ENCODE measurements around the gene NDRG4. TPM values are rescaled to one million over a fixed set of nuclear protein-coding genes. Genes with fewer than 3 reads are reported as not detected.
A peak's percentile ranks its signal among the peaks of the same experiment; 100 is the strongest.

NDRG4 gene
- 17.4 TPM for polyA plus RNA-seq
- long read RNA-seq, donor 1, partial matches to known transcripts = 0 of 3 reads
- long read RNA-seq, donor 1, other reads (novel, unspliced or antisense) = 0 of 3 reads
- long read RNA-seq, donor 2, partial matches to known transcripts = 0 of 2 reads
- long read RNA-seq, donor 2, other reads (novel, unspliced or antisense) = 0 of 2 reads
- long read RNA-seq, donor 3 = 0 reads
- long read RNA-seq, donor 4 = 0 reads
- long read RNA-seq, donor 5, transcript NDRG4-219 (1 exons, 2,700 nt) = major isoform, 5 of 5 reads
- long read RNA-seq, donor 5, partial matches to known transcripts = 0 of 5 reads
- long read RNA-seq, donor 5, other reads (novel, unspliced or antisense) = 0 of 5 reads
- long read RNA-seq, donor 6, transcript NDRG4-219 (1 exons, 2,700 nt) = major isoform, 9 of 9 reads
- long read RNA-seq, donor 6, partial matches to known transcripts = 0 of 9 reads
- long read RNA-seq, donor 6, other reads (novel, unspliced or antisense) = 0 of 9 reads
- long read RNA-seq, donor 7, transcript NDRG4-219 (1 exons, 2,700 nt) = major isoform, 8 of 9 reads
- long read RNA-seq, donor 7, partial matches to known transcripts = 0 of 9 reads
- long read RNA-seq, donor 7, other reads (novel, unspliced or antisense) = 0 of 9 reads
- long read RNA-seq, donor 8, transcript NDRG4-219 (1 exons, 2,700 nt) = major isoform, 5 of 8 reads
- long read RNA-seq, donor 8, partial matches to known transcripts = 0 of 8 reads
- long read RNA-seq, donor 8, other reads (novel, unspliced or antisense) = 0 of 8 reads
- long read RNA-seq, donor 9, partial matches to known transcripts = 0 of 9 reads
- long read RNA-seq, donor 9, other reads (novel, unspliced or antisense) = 0 of 9 reads
- long read RNA-seq, donor 10, transcript NDRG4-219 (1 exons, 2,700 nt) = major isoform, 5 of 5 reads
- long read RNA-seq, donor 10, partial matches to known transcripts = 0 of 5 reads
- long read RNA-seq, donor 10, other reads (novel, unspliced or antisense) = 0 of 5 reads
- long read RNA-seq, donor 11, transcript NDRG4-219 (1 exons, 2,700 nt) = major isoform, 5 of 7 reads
- long read RNA-seq, donor 11, partial matches to known transcripts = 0 of 7 reads
- long read RNA-seq, donor 11, other reads (novel, unspliced or antisense) = 0 of 7 reads

- Histone ChIP-seq H3K27me3 (ENCODE audit: control insufficient read depth, insufficient read depth, low read length) (peaks cover 51% of the 10 kb centered on the region), H3K4me3 (ENCODE audit: low read length) (peak within 1 kb of the TSS; percentile 31), H3K27ac (ENCODE audit: low read length) (peak within 1 kb of the TSS; percentile 38), H3K36me3 (ENCODE audit: control insufficient read depth, insufficient read depth, low read length) (no peaks in the 10 kb centered on the region), H3K4me1 (ENCODE audit: control insufficient read depth, insufficient read depth, low read length) (peaks cover 25% of the 10 kb centered on the region), H3K9me3 (ENCODE audit: control insufficient read depth, low read depth, low read length) (no peaks in the 10 kb centered on the region)
- peak; percentile 51 to 57 for DNase-seq
- WGBS (ENCODE audit: insufficient coverage, low lambda C conversion rate) = no CpG with 5 or more reads among the region's 24 CpGs
These were observed at the start of gene NDRG4 for GRCh38 chr16:58499615-58500351. TSS of gene NDRG4 (plus strand) at chr16:58500143. CDS start at chr16:58500249, 106 bp downstream.

GRCh38 chr16:58450590-58450989 lies 49.4 kb upstream of the NDRG4 start:
- H3K27ac ChIP-seq (ENCODE audit: low read length) = no peak overlapping the region
- H3K9me3 ChIP-seq (ENCODE audit: control insufficient read depth, low read depth, low read length) = no peaks in the 10 kb centered on the region
- H3K4me3 ChIP-seq (ENCODE audit: low read length) = no peak overlapping the region
- no peaks in the 10 kb centered on the region for H3K4me1 ChIP-seq (ENCODE audit: control insufficient read depth, insufficient read depth, low read length)
- 95% methylated on average over 3 of the region's 7 CpGs for WGBS (ENCODE audit: insufficient coverage, low lambda C conversion rate)
- H3K36me3 ChIP-seq (ENCODE audit: control insufficient read depth, insufficient read depth, low read length) = no peaks in the 10 kb centered on the region
- DNase-seq = no peak
- peaks cover 5% of the 10 kb centered on the region for H3K27me3 ChIP-seq (ENCODE audit: control insufficient read depth, insufficient read depth, low read length)

GRCh38 chr16:58451265-58451689 lies 48.7 kb upstream of the NDRG4 start:
- H3K36me3 ChIP-seq (ENCODE audit: control insufficient read depth, insufficient read depth, low read length) = no peaks in the 10 kb centered on the region
- no peak overlapping the region for H3K27ac ChIP-seq (ENCODE audit: low read length)
- WGBS (ENCODE audit: insufficient coverage, low lambda C conversion rate) = no CpG with 5 or more reads among the region's 3 CpGs
- H3K27me3 ChIP-seq (ENCODE audit: control insufficient read depth, insufficient read depth, low read length) = peaks cover 8% of the 10 kb centered on the region
- no peaks in the 10 kb centered on the region for H3K9me3 ChIP-seq (ENCODE audit: control insufficient read depth, low read depth, low read length)
- no peaks in the 10 kb centered on the region for H3K4me1 ChIP-seq (ENCODE audit: control insufficient read depth, insufficient read depth, low read length)
- DNase-seq = no peak
- H3K4me3 ChIP-seq (ENCODE audit: low read length) = no peak overlapping the region

- Histone ChIP-seq H3K27me3 (ENCODE audit: control insufficient read depth, insufficient read depth, low read length) (peaks cover 10% of the 10 kb centered on the region), H3K27ac (ENCODE audit: low read length) (no peak overlapping the region), H3K36me3 (ENCODE audit: control insufficient read depth, insufficient read depth, low read length) (no peaks in the 10 kb centered on the region), H3K4me1 (ENCODE audit: control insufficient read depth, insufficient read depth, low read length) (no peaks in the 10 kb centered on the region), H3K9me3 (ENCODE audit: control insufficient read depth, low read depth, low read length) (no peaks in the 10 kb centered on the region), H3K4me3 (ENCODE audit: low read length) (no peak overlapping the region)
- DNase-seq = no peak
- WGBS (ENCODE audit: insufficient coverage, low lambda C conversion rate) = no CpG with 5 or more reads among the region's 1 CpG
These were observed 48.0 kb upstream of the NDRG4 start for GRCh38 chr16:58451945-58452401.

GRCh38 chr16:58452640-58453039 lies 47.3 kb upstream of the NDRG4 start:
- Histone ChIP-seq H3K27me3 (ENCODE audit: control insufficient read depth, insufficient read depth, low read length) (peaks cover 13% of the 10 kb centered on the region), H3K4me1 (ENCODE audit: control insufficient read depth, insufficient read depth, low read length) (no peaks in the 10 kb centered on the region), H3K27ac (ENCODE audit: low read length) (no peak overlapping the region), H3K4me3 (ENCODE audit: low read length) (no peak overlapping the region), H3K9me3 (ENCODE audit: control insufficient read depth, low read depth, low read length) (no peaks in the 10 kb centered on the region), H3K36me3 (ENCODE audit: control insufficient read depth, insufficient read depth, low read length) (no peaks in the 10 kb centered on the region)
- WGBS (ENCODE audit: insufficient coverage, low lambda C conversion rate) = no CpG with 5 or more reads among the region's 3 CpGs
- no peak for DNase-seq

GRCh38 chr16:58454178-58454577 lies 45.8 kb upstream of the NDRG4 start:
- Histone ChIP-seq H3K4me1 (ENCODE audit: control insufficient read depth, insufficient read depth, low read length) (no peaks in the 10 kb centered on the region), H3K4me3 (ENCODE audit: low read length) (no peak overlapping the region), H3K27me3 (ENCODE audit: control insufficient read depth, insufficient read depth, low read length) (peaks cover 18% of the 10 kb centered on the region), H3K36me3 (ENCODE audit: control insufficient read depth, insufficient read depth, low read length) (no peaks in the 10 kb centered on the region), H3K27ac (ENCODE audit: low read length) (no peak overlapping the region), H3K9me3 (ENCODE audit: control insufficient read depth, low read depth, low read length) (no peaks in the 10 kb centered on the region)
- WGBS (ENCODE audit: insufficient coverage, low lambda C conversion rate) = 50% methylated on average over 1 of the region's 2 CpGs
- no peak for DNase-seq

GRCh38 chr16:58454856-58455255 lies 45.1 kb upstream of the NDRG4 start:
- H3K36me3 ChIP-seq (ENCODE audit: control insufficient read depth, insufficient read depth, low read length) = no peaks in the 10 kb centered on the region
- DNase-seq = no peak
- H3K27me3 ChIP-seq (ENCODE audit: control insufficient read depth, insufficient read depth, low read length) = peaks cover 24% of the 10 kb centered on the region
- WGBS (ENCODE audit: insufficient coverage, low lambda C conversion rate) = no CpG with 5 or more reads among the region's 5 CpGs
- H3K4me3 ChIP-seq (ENCODE audit: low read length) = no peak overlapping the region
- no peaks in the 10 kb centered on the region for H3K4me1 ChIP-seq (ENCODE audit: control insufficient read depth, insufficient read depth, low read length)
- no peak overlapping the region for H3K27ac ChIP-seq (ENCODE audit: low read length)
- no peaks in the 10 kb centered on the region for H3K9me3 ChIP-seq (ENCODE audit: control insufficient read depth, low read depth, low read length)

- H3K36me3 ChIP-seq (ENCODE audit: control insufficient read depth, insufficient read depth, low read length) = no peaks in the 10 kb centered on the region
- WGBS (ENCODE audit: insufficient coverage, low lambda C conversion rate) = no CpG with 5 or more reads among the region's 2 CpGs
- DNase-seq = no peak
- peaks cover 30% of the 10 kb centered on the region for H3K27me3 ChIP-seq (ENCODE audit: control insufficient read depth, insufficient read depth, low read length)
- H3K4me1 ChIP-seq (ENCODE audit: control insufficient read depth, insufficient read depth, low read length) = no peaks in the 10 kb centered on the region
- no peak overlapping the region for H3K27ac ChIP-seq (ENCODE audit: low read length)
- no peaks in the 10 kb centered on the region for H3K9me3 ChIP-seq (ENCODE audit: control insufficient read depth, low read depth, low read length)
- no peak overlapping the region for H3K4me3 ChIP-seq (ENCODE audit: low read length)
These were observed 44.2 kb upstream of the NDRG4 start for GRCh38 chr16:58455750-58456149.

- Histone ChIP-seq H3K4me1 (ENCODE audit: control insufficient read depth, insufficient read depth, low read length) (no peaks in the 10 kb centered on the region), H3K36me3 (ENCODE audit: control insufficient read depth, insufficient read depth, low read length) (no peaks in the 10 kb centered on the region), H3K9me3 (ENCODE audit: control insufficient read depth, low read depth, low read length) (no peaks in the 10 kb centered on the region), H3K27me3 (ENCODE audit: control insufficient read depth, insufficient read depth, low read length) (peaks cover 30% of the 10 kb centered on the region), H3K4me3 (ENCODE audit: low read length) (no peak overlapping the region), H3K27ac (ENCODE audit: low read length) (no peak overlapping the region)
- no peak for DNase-seq
- WGBS (ENCODE audit: insufficient coverage, low lambda C conversion rate) = no CpG with 5 or more reads among the region's 3 CpGs
These were observed 43.8 kb upstream of the NDRG4 start for GRCh38 chr16:58456193-58456592.
